KMS-11 (cell line): ENCODE measurements around the gene SLC30A1.

Source experiments
- H2AFZ ChIP-seq: fragments of 200-600 bp; sonication (generic); 2 replicates; pipeline ENCODE4 v1.6.1; 2016; ENCODE audit warnings: antibody characterized with exemption, mixed run types, low read depth
- H3K27ac ChIP-seq: fragments of 200-600 bp; sonication (generic); 2 replicates; pipeline ENCODE4 v1.6.1; 2016; ENCODE audit warnings: mild to moderate bottlenecking, mixed run types
- H3K27me3 ChIP-seq: fragments of 200-600 bp; sonication (generic); 2 replicates; pipeline ENCODE4 v1.6.1; 2017; ENCODE audit warnings: mild to moderate bottlenecking, low read depth, mixed run types, moderate library complexity; ENCODE audit not compliant: insufficient read depth
- H3K36me3 ChIP-seq: fragments of 200-600 bp; sonication (generic); 2 replicates; pipeline ENCODE4 v1.6.1; 2017; ENCODE audit warnings: mild to moderate bottlenecking, mixed run types; ENCODE audit not compliant: insufficient read depth
- H3K4me1 ChIP-seq: fragments of 200-600 bp; sonication (generic); 2 replicates; pipeline ENCODE4 v1.6.1; 2016; ENCODE audit warnings: mild to moderate bottlenecking, low read depth, mixed run types; ENCODE audit not compliant: poor library complexity, severe bottlenecking
- H3K4me2 ChIP-seq: fragments of 200-600 bp; sonication (generic); 2 replicates; pipeline ENCODE4 v1.7.0; 2016; ENCODE audit warnings: mild to moderate bottlenecking, mixed run types
- H3K4me3 ChIP-seq: fragments of 200-600 bp; sonication (generic); IDR thresholded peaks from 2 replicates; pipeline ENCODE4 v1.6.1; 2017; ENCODE audit warnings: low read depth, low read length, mixed read lengths; ENCODE audit not compliant: insufficient read depth
- H3K79me2 ChIP-seq: fragments of 200-600 bp; sonication (generic); 2 replicates; pipeline ENCODE4 v1.6.1; 2016; ENCODE audit warnings: low read depth, mixed run types; ENCODE audit not compliant: insufficient read depth
- H3K9ac ChIP-seq: fragments of 200-600 bp; sonication (generic); 2 replicates; pipeline ENCODE4 v1.6.1; 2016; ENCODE audit warnings: mild to moderate bottlenecking, mixed run types
- H4K20me1 ChIP-seq: fragments of 200-600 bp; sonication (generic); 2 replicates; pipeline ENCODE4 v1.6.1; 2016; ENCODE audit warnings: mild to moderate bottlenecking, mixed run types; ENCODE audit not compliant: insufficient read depth
- CTCF ChIP-seq: fragments of 200-600 bp; sonication (generic); conservative IDR thresholded peaks from 2 replicates; pipeline ENCODE4 v1.6.1; 2017; ENCODE audit warnings: low read depth, mild to moderate bottlenecking, antibody characterized with exemption, low read length, moderate library complexity, mixed read lengths

Gene SLC30A1

GRCh38 chr1:211598514-211598913 is 19.6 kb upstream of the SLC30A1 start:
- no peak overlapping the region for H3K27ac ChIP-seq
- no peak for TF ChIP-seq CTCF

GRCh38 chr1:211596418-211597181 is 17.6 kb upstream of the SLC30A1 start:
- no peak overlapping the region for H3K27ac ChIP-seq
- no peak overlapping the region for H2AFZ ChIP-seq

More at GRCh38 chr1:211598514-211598913, 19.6 kb upstream of the SLC30A1 start:
- H3K27me3 ChIP-seq = no peaks in the 10 kb centered on the region
- no peaks in the 10 kb centered on the region for H3K79me2 ChIP-seq
- no peaks in the 10 kb centered on the region for H3K36me3 ChIP-seq
- H3K4me2 ChIP-seq = no peak overlapping the region
- H3K9ac ChIP-seq = no peak overlapping the region
- no peak overlapping the region for H3K4me3 ChIP-seq
- H2AFZ ChIP-seq = no peak overlapping the region
- no peaks in the 10 kb centered on the region for H4K20me1 ChIP-seq
- H3K4me1 ChIP-seq = peaks cover 13% of the 10 kb centered on the region

GRCh38 chr1:211595419-211595818 is 16.5 kb upstream of the SLC30A1 start:
- Histone ChIP-seq H4K20me1 (no peaks in the 10 kb centered on the region), H3K79me2 (no peaks in the 10 kb centered on the region), H2AFZ (no peak overlapping the region), H3K9ac (no peak overlapping the region), H3K4me1 (peaks cover 13% of the 10 kb centered on the region), H3K36me3 (no peaks in the 10 kb centered on the region), H3K4me2 (no peak overlapping the region), H3K27ac (no peak overlapping the region), H3K4me3 (no peak overlapping the region), H3K27me3 (no peaks in the 10 kb centered on the region)
- no peak for TF ChIP-seq CTCF

More at GRCh38 chr1:211596418-211597181, 17.6 kb upstream of the SLC30A1 start:
- no peak for TF ChIP-seq CTCF
- Histone ChIP-seq H3K4me3 (no peak overlapping the region), H3K79me2 (no peaks in the 10 kb centered on the region), H3K36me3 (no peaks in the 10 kb centered on the region), H3K27me3 (no peaks in the 10 kb centered on the region), H3K4me2 (no peak overlapping the region), H4K20me1 (no peaks in the 10 kb centered on the region), H3K9ac (no peak overlapping the region), H3K4me1 (peaks cover 13% of the 10 kb centered on the region)

GRCh38 chr1:211591980-211592493 is 13.1 kb upstream of the SLC30A1 start:
- H3K27ac ChIP-seq = no peak overlapping the region
- H3K4me3 ChIP-seq = no peak overlapping the region
- no peaks in the 10 kb centered on the region for H3K4me1 ChIP-seq
- no peak overlapping the region for H3K9ac ChIP-seq
- H4K20me1 ChIP-seq = no peaks in the 10 kb centered on the region
- H2AFZ ChIP-seq = no peak overlapping the region
- no peaks in the 10 kb centered on the region for H3K36me3 ChIP-seq
- no peak for TF ChIP-seq CTCF
- H3K4me2 ChIP-seq = no peak overlapping the region
- H3K79me2 ChIP-seq = no peaks in the 10 kb centered on the region
- H3K27me3 ChIP-seq = no peaks in the 10 kb centered on the region
